GM12878 (cell line): Measurements from ENCODE around the gene ERG. TPM values are rescaled to one million over a fixed set of nuclear protein-coding genes. Genes with fewer than 3 reads are reported as not detected.

ENCODE experiments used
- ATAC-seq: fragments of 200-7000 bp; cut with Tn5 transposase; 3 replicates; pipeline ENCODE4 v1.9.1; 2020; ENCODE audit warnings: mild to moderate bottlenecking, moderate library complexity
- BruUV-seq: library from RNA; stranded (reverse); fragments of 400-500 nt; replicated peaks from 2 replicates; lab custom pipeline; 2021; lab: Mats Ljungman, UMichigan
- CTCF ChIA-PET: fragments of 300-600 bp; sonication (Branson Sonifier 250); formaldehyde crosslinking; extraction: SDS; loops from one replicate; lab custom pipeline; 2021; ENCODE audit warnings: inconsistent platforms; lab: Yijun Ruan, JAX
- POLR2A ChIA-PET: fragments of 350-600 bp; formaldehyde crosslinking; extraction: SDS; loops from one replicate; lab custom pipeline; 2021; ENCODE audit warnings: inconsistent platforms; lab: Charles Lee
- RAD21 ChIA-PET: fragments of 300-600 bp; sonication (Branson Sonifier 250); formaldehyde crosslinking; loops from one replicate; lab custom pipeline; 2023; ENCODE audit warnings: antibody characterized with exemption; ENCODE audit not compliant: unreplicated experiment; lab: Charles Lee
- SMC1A ChIA-PET: fragments of 300-600 bp; sonication (Branson Sonifier 250); formaldehyde crosslinking; loops from one replicate; lab custom pipeline; 2023; ENCODE audit not compliant: unreplicated experiment, uncharacterized antibody; lab: Charles Lee
- DNase-seq: peaks from one replicate; pipeline ENCODE4 v3.0.0-alpha.2; 2011; ENCODE audit warnings: low read depth, low spot score
- FAIRE-seq: peaks from 3 replicates; lab custom pipeline; 2011; peaks lifted over from hg19 to GRCh38; lab: Jason Lieb, UNC
- H2AFZ ChIP-seq: 2 replicates; pipeline ENCODE4 v1.6.0; 2011; ENCODE audit warnings: low read depth, low read length, control low read depth; ENCODE audit not compliant: control insufficient read depth
- H3K27ac ChIP-seq: 2 replicates; pipeline ENCODE4 v1.5.1; 2011; ENCODE audit warnings: control low read depth; ENCODE audit not compliant: control insufficient read depth, insufficient read depth
- H3K27me3 ChIP-seq, 2 experiments: replicated peaks in 1 of 2; 2 replicates each; pipeline versions ENCODE4 v1.6.0 to v1.6.1; 2011; ENCODE audit warnings: low read length in 1 of 2; ENCODE audit not compliant: control insufficient read depth in 2 of 2, insufficient read depth in 2 of 2
- H3K36me3 ChIP-seq, 2 experiments: 2 replicates each; pipeline ENCODE4 v1.5.1; 2011; ENCODE audit warnings: low read length in 1 of 2; ENCODE audit not compliant: control insufficient read depth in 2 of 2, insufficient read depth in 2 of 2
- H3K4me1 ChIP-seq: 2 replicates; pipeline ENCODE4 v1.6.1; 2011; ENCODE audit warnings: mild to moderate bottlenecking, low read length, moderate library complexity, mixed read lengths; ENCODE audit not compliant: control insufficient read depth, insufficient read depth
- H3K4me2 ChIP-seq: 2 replicates; pipeline ENCODE4 v1.6.0; 2011; ENCODE audit warnings: control low read depth; ENCODE audit not compliant: control insufficient read depth, insufficient read depth
- H3K4me3 ChIP-seq: fragments of 200-600 bp; sonication (generic); 2 replicates; pipeline ENCODE4 v1.5.1; 2016
- H3K79me2 ChIP-seq: 2 replicates; pipeline ENCODE4 v1.6.0; 2011; ENCODE audit warnings: low read length; ENCODE audit not compliant: control insufficient read depth, insufficient read depth
- H3K9ac ChIP-seq: 2 replicates; pipeline ENCODE4 v1.8.0; 2011; ENCODE audit warnings: low read length, control low read depth, mixed read lengths; ENCODE audit not compliant: control insufficient read depth, insufficient read depth
- H3K9me3 ChIP-seq: replicated peaks from 3 replicates; pipeline ENCODE4 v1.5.1; 2011; ENCODE audit warnings: mild to moderate bottlenecking, low read length; ENCODE audit not compliant: control insufficient read depth, insufficient read depth
- H4K20me1 ChIP-seq: 2 replicates; pipeline ENCODE4 v1.6.0; 2011; ENCODE audit not compliant: control insufficient read depth, insufficient read depth
- CBX5 ChIP-seq: sonication (generic); IDR thresholded peaks from 2 replicates; pipeline ENCODE4 v1.6.1; 2016; ENCODE audit warnings: low read depth, moderate library complexity, mild to moderate bottlenecking, inconsistent platforms
- EGR1 ChIP-seq, 2 experiments: IDR thresholded peaks; 1 replicate in 1 of 2; 2 replicates in 1 of 2; pipeline ENCODE4 v1.6.1; 2011 to 2012; ENCODE audit warnings: low read depth in 2 of 2, low read length in 2 of 2, borderline replicate concordance in 1 of 2, mild to moderate bottlenecking in 1 of 2, moderate library complexity in 1 of 2
- MEF2A ChIP-seq: IDR thresholded peaks from 2 replicates; pipeline ENCODE4 v1.6.1; 2011; ENCODE audit warnings: low read depth, mild to moderate bottlenecking, low read length, moderate library complexity; ENCODE audit not compliant: insufficient read depth
- NBN ChIP-seq: fragments of 450-650 bp; IDR thresholded peaks from 2 replicates; pipeline ENCODE4 v1.6.1; 2016
- NFIC ChIP-seq: IDR thresholded peaks from 2 replicates; pipeline ENCODE4 v1.6.1; 2012; ENCODE audit warnings: low read depth, mild to moderate bottlenecking, inconsistent platforms, low read length, moderate library complexity
- NR2C2 ChIP-seq: IDR thresholded peaks from 2 replicates; pipeline ENCODE4 v1.6.1; 2011; ENCODE audit warnings: borderline replicate concordance, low read depth; ENCODE audit not compliant: control insufficient read depth, insufficient read length
- RAD51 ChIP-seq: fragments of 450-650 bp; IDR thresholded peaks from 2 replicates; pipeline ENCODE4 v1.6.1; 2016; ENCODE audit warnings: moderate library complexity, mild to moderate bottlenecking, inconsistent platforms
- RBBP5 ChIP-seq: fragments of 200-600 bp; sonication (generic); conservative IDR thresholded peaks from 2 replicates; pipeline ENCODE4 v1.6.1; 2016
- SMC3 ChIP-seq: IDR thresholded peaks from 2 replicates; pipeline ENCODE4 v1.6.1; 2011; ENCODE audit warnings: low read length, improper control_type of control experiment, borderline replicate concordance
- STAT1 ChIP-seq: fragments of 450-650 bp; conservative IDR thresholded peaks from 2 replicates; pipeline ENCODE4 v1.6.1; 2014; ENCODE audit warnings: antibody characterized with exemption, mild to moderate bottlenecking
- TAF1 ChIP-seq: IDR thresholded peaks from 2 replicates; pipeline ENCODE4 v1.6.1; 2011; ENCODE audit warnings: mild to moderate bottlenecking, low read depth, low read length, borderline replicate concordance
- TCF12 ChIP-seq: IDR thresholded peaks from 2 replicates; pipeline ENCODE4 v1.6.1; 2011; ENCODE audit warnings: low read depth, mild to moderate bottlenecking, low read length
- WGBS: methylation state at CpG from one replicate; pipeline ENCODE4 v1.1.6; 2016; ENCODE audit warnings: low lambda C conversion rate; ENCODE audit not compliant: insufficient replicate concordance, insufficient coverage; ENCODE audit errors: missing lambda C conversion rate; 5-methylcytosine and 5-hydroxymethylcytosine counted together
- in situ Hi-C: fragments of 300-500 bp; cut with MboI; formaldehyde crosslinking; loops from 9 replicates; pipeline ENCODE4 v1.14.3; 2018; ENCODE audit warnings: mixed read lengths
- intact Hi-C: fragments of 100-400 bp; cut with micrococcal nuclease; formaldehyde crosslinking; loops from one replicate; pipeline ENCODE4 v1.14.2; 2022; ENCODE audit not compliant: unreplicated experiment
- polyA plus RNA-seq, 11 experiments: library from polyadenylated mRNA; depleted of rRNA in 4 of 11; unstranded in 6 of 11; stranded (reverse) in 5 of 11; fragments of >200 nt; fragmentation: Nextera tagmentation in 4 of 11; fragmentation: Illumina TruSeq in 1 of 11; extraction: Ambion mirVana in 4 of 11; extraction: Trizol in 1 of 11; gene quantifications; 1 replicate in 1 of 11; 2 replicates in 10 of 11; pipeline versions ENCODE4 v1.2.1 to v1.2.3, GENCODE V29; 2011 to 2016; ENCODE audit warnings: inconsistent platforms in 2 of 11, missing spikeins in 2 of 11, low read depth in 1 of 11
- total RNA-seq, 4 experiments: library from RNA; depleted of rRNA in 3 of 4; stranded (reverse); fragments of >200 nt in 3 of 4; fragmentation: Illumina TruSeq in 1 of 4; extraction: Trizol in 1 of 4; gene quantifications; 2 replicates each; pipeline versions ENCODE4 v1.2.1 to v1.2.3, GENCODE V29; 2013 to 2021
- TF ChIP-seq, protein P1 (sequence below): IDR thresholded peaks from 2 replicates; pipeline ENCODE4 v1.6.1; 2011; ENCODE audit warnings: borderline replicate concordance, low read depth, mild to moderate bottlenecking, moderate library complexity, mixed read lengths, low read length; ENCODE audit not compliant: insufficient read depth; ENCODE audit errors: extremely low read length
- TF ChIP-seq, protein P2 (sequence below): IDR thresholded peaks from 2 replicates; pipeline ENCODE4 v1.6.1; 2011; ENCODE audit warnings: low read depth, low read length, improper control_type of control experiment, borderline replicate concordance
- TF ChIP-seq, protein P3 (sequence below): IDR thresholded peaks from 2 replicates; pipeline ENCODE4 v1.6.1; 2012; ENCODE audit warnings: low read depth, low read length, improper control_type of control experiment

Gene ERG
- total and polyA plus RNA-seq, 10 of the 15 experiments (the other 5 are each of a cell fraction or from before 2014, with no cell fraction given) = not detected

DNA sequence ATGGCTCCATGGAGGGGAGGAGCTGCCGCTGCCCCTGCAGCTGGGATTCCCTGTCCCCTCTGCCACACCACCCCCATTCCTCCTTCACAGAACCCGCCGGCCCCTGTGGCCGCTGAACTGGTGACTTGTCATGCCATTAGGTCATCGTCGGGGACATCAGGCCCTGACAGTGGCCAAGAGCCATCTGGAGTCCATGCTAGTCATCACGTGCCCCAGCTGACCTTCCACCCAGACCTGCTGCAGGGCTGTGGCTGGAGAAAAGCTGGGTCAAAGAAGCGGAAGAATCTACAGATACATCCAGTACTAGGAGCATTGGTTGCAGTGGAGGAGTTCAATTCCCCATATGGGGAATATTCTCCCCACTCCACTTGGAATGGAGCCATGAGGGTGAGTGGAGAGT is 163.4 kb downstream of the ERG start:
- ChIA-PET POLR2A (no interaction called here), RAD21 (interaction anchor here (1.0 to 2.3 kb wide), 2 partner anchors 99 to 116 kb away, joined by 6 to 16 read pairs; no protein-coding TSS in a partner anchor), CTCF (interaction anchor here (0.6 to 4.9 kb wide), 5 partner anchors 16 to 175 kb away, joined by 3 to 31 read pairs (median 5); no protein-coding TSS in a partner anchor), SMC1A (interaction anchor here (0.7 to 2.0 kb wide), 3 partner anchors 15 to 166 kb away, joined by 3 to 8 read pairs (median 4); no protein-coding TSS in a partner anchor)
- DNase-seq = no peak
- in situ Hi-C loops = no loop called here
- no TSS peak for BruUV-seq
- Histone ChIP-seq H3K9ac (no peak overlapping the region), H3K27me3 (no peaks in the 10 kb centered on the region), H4K20me1 (no peaks in the 10 kb centered on the region), H3K79me2 (no peaks in the 10 kb centered on the region), H3K27ac (no peak overlapping the region), H2AFZ (no peak overlapping the region), H3K4me1 (no peaks in the 10 kb centered on the region), H3K4me2 (no peak overlapping the region), H3K9me3 (no peaks in the 10 kb centered on the region; the same call in 2 of the 3 replicates), H3K4me3 (no peak overlapping the region)
- WGBS = 40% methylated on average over 8 of the region's 8 CpGs
- no peak for ATAC-seq
- FAIRE-seq = no peak
- intact Hi-C loops = loop anchor here (1.0 kb wide), 1 partner anchor 116 kb away; no protein-coding TSS in a partner anchor
- TF ChIP-seq NFIC (no peak), NBN (no peak), STAT1 (no peak), TAF1 (no peak), MEF2A (no peak), CBX5 (no peak), SMC3 (no peak), EGR1 (IDR thresholded peaks at IDR 0.05; ENCODE audit: borderline replicate concordance in 1 of 2, low read depth in 2 of 2, low read length in 2 of 2) (no peak), TCF12 (no peak), NR2C2 (no peak), RAD51 (no peak), RBBP5 (no peak)
- TF ChIP-seq, protein P1, sequence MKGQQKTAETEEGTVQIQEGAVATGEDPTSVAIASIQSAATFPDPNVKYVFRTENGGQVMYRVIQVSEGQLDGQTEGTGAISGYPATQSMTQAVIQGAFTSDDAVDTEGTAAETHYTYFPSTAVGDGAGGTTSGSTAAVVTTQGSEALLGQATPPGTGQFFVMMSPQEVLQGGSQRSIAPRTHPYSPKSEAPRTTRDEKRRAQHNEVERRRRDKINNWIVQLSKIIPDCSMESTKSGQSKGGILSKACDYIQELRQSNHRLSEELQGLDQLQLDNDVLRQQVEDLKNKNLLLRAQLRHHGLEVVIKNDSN = no peak
- TF ChIP-seq, protein P2, sequence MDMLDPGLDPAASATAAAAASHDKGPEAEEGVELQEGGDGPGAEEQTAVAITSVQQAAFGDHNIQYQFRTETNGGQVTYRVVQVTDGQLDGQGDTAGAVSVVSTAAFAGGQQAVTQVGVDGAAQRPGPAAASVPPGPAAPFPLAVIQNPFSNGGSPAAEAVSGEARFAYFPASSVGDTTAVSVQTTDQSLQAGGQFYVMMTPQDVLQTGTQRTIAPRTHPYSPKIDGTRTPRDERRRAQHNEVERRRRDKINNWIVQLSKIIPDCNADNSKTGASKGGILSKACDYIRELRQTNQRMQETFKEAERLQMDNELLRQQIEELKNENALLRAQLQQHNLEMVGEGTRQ = no peak
- TF ChIP-seq, protein P3, sequence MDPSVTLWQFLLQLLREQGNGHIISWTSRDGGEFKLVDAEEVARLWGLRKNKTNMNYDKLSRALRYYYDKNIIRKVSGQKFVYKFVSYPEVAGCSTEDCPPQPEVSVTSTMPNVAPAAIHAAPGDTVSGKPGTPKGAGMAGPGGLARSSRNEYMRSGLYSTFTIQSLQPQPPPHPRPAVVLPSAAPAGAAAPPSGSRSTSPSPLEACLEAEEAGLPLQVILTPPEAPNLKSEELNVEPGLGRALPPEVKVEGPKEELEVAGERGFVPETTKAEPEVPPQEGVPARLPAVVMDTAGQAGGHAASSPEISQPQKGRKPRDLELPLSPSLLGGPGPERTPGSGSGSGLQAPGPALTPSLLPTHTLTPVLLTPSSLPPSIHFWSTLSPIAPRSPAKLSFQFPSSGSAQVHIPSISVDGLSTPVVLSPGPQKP = no peak
- TF ChIP-seq, all 136 proteins: peak for 0
- H3K36me3 ChIP-seq = no peaks in the 10 kb centered on the region
